ENCODE results near the gene SESTD1. TPM values are rescaled to one million over a fixed set of nuclear protein-coding genes. Genes with fewer than 3 reads are reported as not detected.
A peak's percentile ranks its signal among the peaks of the same experiment; 100 is the strongest.

The SESTD1 gene
- total RNA-seq = 36.7 TPM

GRCh38 chr2:179264368-179265081 lies at the start of gene SESTD1:
Gene SESTD1, minus strand, starts transcription at chr2:179264832. Its CDS starts 72,991 bp downstream, at chr2:179191841.
- DNase-seq = peak; percentile 81

DNA sequence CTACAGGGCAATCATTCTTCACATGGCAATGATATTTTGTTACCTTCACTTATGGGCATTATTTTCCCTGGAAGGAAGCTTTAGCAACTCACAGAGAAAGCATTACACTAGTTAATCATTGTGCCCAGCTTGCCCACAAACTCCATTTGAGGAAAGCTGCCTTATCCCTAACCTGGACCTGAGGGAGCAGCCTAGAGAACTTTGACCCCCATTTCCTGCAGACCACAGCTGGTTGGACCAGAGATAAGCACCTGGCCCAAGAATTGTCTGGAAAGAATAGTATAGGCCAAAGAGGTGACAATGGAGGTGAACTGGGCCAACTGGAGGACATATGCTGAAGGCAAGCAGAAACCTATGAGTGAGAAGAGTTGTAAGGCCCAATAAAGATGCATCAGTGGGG lies 48.4 kb upstream of the SESTD1 start:
- DNase-seq = no peak

- peak; percentile 91 for DNase-seq
These were observed 46.5 kb upstream of the SESTD1 start for GRCh38 chr2:179311101-179311500.

DNA sequence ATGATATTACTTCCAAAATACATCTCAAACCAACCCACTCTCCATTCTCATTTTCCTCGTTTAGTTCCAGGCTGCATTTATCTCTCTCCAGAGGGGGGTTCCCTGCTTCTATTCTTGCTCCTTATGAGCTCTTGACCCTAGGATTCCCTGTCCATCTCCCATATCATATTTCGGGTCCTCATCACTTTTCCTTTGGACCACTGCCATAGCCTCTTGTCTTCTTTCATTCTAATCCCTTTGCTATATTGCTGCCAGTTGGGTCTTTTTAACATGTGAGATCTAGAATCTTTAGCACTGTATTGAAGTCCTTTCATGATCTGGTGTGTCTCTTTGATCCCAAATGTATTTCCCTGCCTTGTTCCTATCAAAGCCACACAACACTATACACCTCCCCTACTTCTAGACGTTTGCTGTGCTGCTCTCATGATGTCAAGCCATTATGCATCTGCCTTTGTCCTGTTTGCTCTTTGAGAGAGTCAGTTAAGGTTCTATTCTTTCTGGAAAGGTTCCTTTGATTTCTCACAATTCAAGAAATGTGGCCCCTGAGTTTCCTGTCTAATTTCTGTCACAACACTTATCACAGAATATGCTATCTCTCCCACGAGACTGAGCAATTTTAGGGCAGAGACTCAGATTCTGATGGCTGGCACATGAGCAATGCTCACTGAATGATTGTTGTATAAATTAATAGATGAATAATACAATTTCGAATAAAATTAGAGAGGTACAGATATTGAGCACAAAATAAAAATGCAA lies 43.2 kb upstream of the SESTD1 start:
- peak; percentile 53 for DNase-seq

- DNase-seq = no peak
These were observed 40.5 kb upstream of the SESTD1 start for GRCh38 chr2:179305125-179305524.

- DNase-seq = no peak
These were observed 39.8 kb upstream of the SESTD1 start for GRCh38 chr2:179304424-179304823.

DNA sequence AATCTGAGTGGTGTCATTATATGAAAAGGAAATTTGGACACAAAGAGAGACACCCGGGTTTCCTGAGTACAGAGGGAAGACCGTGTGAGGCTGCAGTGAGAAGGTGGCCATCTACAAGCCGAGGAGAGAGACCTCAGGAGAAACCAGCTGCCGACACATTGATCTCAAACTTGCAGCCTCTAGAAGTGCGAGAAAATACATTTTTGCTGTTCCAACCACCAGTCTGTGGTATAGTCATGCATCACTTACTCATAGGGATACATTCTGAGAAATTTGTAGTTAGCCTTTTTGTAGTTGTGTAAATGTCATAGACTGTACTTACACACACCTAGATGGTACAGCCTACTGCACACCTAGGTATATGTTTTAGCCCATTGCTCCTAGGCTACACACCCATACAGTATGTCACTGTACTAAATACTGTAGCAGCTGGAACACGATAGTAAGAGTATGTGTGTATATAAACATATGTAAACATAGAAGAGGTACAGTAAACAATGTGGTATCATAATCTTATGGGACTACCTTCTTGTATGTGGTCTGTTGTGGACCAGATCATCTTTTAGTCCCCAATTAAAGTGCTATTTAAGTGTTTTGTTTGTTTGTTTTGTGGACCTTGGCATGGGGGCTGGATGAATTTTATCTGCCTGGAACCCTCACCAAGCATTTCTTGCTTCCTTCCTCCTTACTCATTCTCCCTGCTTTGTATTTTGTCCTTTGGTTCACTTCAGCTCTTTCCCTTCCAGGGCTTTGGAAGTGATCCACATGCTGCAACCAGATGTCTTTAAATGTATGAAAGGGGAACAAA lies 38.3 kb upstream of the SESTD1 start:
- peak; percentile 51 for DNase-seq

DNA sequence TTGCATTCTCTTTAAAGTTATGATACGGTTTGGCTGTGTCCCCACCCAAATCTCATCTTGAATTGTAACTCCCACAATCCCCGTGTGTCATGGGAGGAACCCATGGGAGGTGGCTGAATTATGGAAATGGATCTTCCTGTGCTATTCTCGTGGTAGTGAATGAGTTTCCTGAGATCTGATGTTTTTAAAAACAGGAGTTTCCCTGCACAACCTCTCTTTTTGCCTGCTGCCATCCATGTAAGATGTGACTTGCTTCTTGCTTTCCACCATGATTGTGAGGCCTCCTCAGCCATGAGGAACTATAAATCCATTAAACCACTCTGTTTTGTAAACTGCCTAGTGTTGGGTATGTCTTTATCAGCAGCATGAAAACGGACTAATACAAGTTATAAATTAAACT lies 37.5 kb upstream of the SESTD1 start:
- DNase-seq = no peak

- no peak for DNase-seq
These were observed 34.0 kb upstream of the SESTD1 start for GRCh38 chr2:179298666-179299065.

- DNase-seq = no peak
These were observed 33.3 kb upstream of the SESTD1 start for GRCh38 chr2:179297927-179298326.

DNA sequence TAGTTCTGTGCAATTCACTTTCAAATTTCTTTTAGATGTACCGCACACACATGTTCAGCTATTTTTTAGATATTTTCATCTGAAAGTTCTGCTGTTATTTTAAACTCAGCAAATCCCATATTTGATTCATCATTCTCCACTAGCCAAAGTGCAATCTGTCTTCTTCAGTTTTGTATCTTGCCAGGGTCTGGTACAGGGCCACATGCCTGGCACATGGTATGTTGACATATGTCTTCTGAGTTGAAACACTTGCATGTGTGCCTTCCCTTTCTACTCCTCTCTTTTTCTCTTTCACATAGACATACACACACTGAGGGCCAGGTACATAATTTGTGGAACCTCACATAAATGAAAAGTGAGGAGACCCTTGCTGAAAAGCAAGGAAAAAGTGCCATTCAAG lies 25.7 kb upstream of the SESTD1 start:
- no peak for DNase-seq

DNA sequence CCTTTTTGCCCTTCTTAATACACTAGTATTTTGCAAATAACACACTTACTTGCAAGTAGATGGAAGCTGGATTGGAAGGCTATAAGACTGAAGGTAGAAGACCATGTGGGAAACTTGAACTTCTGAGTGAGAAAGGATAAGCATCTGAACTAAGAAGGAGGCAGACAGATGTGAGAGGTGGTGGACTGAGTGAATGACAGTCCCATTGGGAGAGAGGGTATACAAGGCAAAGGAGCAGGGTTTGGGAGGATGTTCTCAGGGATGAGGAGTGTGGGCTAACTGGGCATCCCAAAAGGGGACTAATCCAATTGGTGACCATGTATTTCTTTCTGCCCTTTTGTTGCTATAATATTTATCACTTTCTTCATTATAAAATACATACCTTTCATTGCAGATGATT lies 20.4 kb upstream of the SESTD1 start:
- no peak for DNase-seq

DNA sequence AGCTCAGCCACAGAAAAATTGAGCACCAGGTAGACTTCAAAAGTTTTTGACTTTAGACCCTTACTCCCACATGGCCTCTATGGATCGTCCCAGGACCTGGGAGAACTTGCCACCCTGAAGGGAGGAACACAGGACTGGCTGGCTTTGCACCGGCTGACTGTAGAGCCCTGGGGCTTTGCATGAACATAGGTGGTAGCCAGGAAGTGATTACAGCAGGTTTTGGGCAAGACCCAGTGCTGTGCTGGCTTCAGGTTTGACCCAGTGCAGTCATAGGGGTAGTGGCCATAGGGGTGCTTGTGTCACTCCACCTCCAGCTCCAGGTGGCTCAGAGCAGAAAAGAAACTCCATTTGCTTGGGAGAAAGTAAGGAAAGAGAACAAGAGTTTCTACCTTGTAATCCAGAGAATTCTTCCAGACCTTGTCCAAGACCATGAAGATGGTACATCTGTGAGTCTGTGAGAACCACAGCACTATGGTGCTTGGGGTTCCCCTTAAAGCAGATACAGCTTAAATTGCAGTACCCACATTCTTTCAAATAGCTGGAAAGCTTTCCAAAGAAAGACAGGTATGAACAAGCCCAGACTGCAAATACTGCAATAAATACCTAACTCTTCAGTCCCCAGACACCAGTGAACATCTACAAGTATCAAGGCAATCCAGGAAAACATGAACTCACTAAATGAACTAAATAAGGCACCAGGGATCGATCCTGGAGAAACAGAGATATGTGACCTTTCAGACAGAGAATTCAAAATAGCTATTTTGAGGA lies 13.0 kb upstream of the SESTD1 start:
- DNase-seq = no peak

- DNase-seq = no peak
These were observed 10.8 kb upstream of the SESTD1 start for GRCh38 chr2:179275253-179276012.

- no peak for DNase-seq
These were observed 10.1 kb upstream of the SESTD1 start for GRCh38 chr2:179274749-179275148.

- DNase-seq = no peak
These were observed 8.9 kb upstream of the SESTD1 start for GRCh38 chr2:179273461-179273962.

DNA sequence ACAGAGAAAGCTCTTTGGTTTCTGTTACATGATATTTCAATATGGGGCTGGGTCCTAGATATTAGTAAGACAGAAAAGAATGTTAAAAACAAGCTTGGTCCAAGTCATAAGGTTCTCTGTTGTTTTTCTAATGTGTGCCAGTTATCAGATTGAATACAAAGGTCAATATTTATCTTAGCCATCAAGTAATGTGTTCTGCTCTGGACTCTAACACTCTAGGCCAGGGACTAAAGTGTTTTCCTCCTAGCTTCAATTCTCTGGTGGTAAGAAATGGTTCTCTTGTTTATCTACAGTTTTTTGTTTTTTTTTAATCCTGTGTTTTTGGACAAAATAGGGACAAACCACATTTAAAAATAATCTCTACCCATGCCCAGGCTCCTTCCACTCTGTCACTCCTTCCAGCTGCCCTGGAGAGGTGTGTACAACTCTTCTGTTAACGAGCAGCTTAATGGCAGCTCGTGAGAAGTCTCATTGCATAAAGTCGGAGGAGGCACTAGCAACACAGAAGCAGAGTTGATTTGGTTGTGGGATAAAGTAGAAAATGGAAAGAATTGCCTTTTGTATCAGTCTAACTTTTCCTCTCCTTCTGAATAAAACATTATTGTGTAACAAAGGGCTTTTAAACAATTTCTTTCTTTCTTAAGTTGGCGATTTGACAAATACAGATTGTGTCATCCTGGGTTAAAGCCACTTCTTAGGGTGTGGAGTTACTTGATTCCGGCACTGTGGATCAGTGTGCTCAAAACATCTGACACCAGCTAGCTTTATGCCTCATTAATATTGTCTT lies 8.0 kb upstream of the SESTD1 start:
- DNase-seq = peak; percentile 44

GRCh38 chr2:179270689-179271088 lies 6.1 kb upstream of the SESTD1 start:
- DNase-seq = no peak

GRCh38 chr2:179268277-179268925 lies 3.8 kb upstream of the SESTD1 start:
- DNase-seq = no peak

DNA sequence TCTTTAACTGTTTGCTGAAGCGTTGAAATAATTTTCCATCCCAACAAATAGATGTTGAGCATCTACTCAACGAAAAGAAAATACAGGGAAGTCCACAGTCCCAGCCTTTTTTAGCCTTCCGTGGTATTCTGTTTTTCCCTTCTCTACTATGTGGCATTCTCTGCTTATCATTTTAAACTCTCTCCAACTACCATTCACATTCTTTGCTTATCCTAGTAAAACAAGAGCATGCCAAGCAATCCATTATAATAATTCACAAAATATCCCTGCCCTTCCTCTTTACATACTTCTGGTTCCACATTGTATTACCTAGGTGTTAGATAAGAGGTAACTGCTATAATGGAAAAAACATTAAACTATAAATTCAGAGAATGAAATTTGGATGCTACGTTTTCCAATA lies 1.6 kb upstream of the SESTD1 start:
- no peak for DNase-seq
